Parathyroid adenoma (tissue), 2 donors: ENCODE measurements around the gene CRYGB.

Experiments used
- H2AFZ ChIP-seq: fragments of 300-600 bp; sonication (generic); one replicate; pipeline ENCODE4 v1.7.0; 2017; ENCODE audit warnings: antibody characterized with exemption, mild to moderate bottlenecking
- H3K27ac ChIP-seq: fragments of 300-600 bp; sonication (generic); one replicate; pipeline ENCODE4 v1.7.0; 2017
- H3K27me3 ChIP-seq: fragments of 300-600 bp; sonication (generic); one replicate; pipeline ENCODE4 v1.7.0; 2017; ENCODE audit warnings: low read length; ENCODE audit not compliant: control insufficient read depth, insufficient read depth
- H3K36me3 ChIP-seq: fragments of 300-600 bp; sonication (generic); one replicate; pipeline ENCODE4 v1.7.0; 2017; ENCODE audit warnings: low read length; ENCODE audit not compliant: control insufficient read depth, insufficient read depth
- H3K4me1 ChIP-seq: fragments of 300-600 bp; sonication (generic); one replicate; pipeline ENCODE4 v1.7.0; 2017; ENCODE audit warnings: control low read depth
- H3K4me2 ChIP-seq: fragments of 300-600 bp; sonication (generic); one replicate; pipeline ENCODE4 v1.7.0; 2017; ENCODE audit warnings: low read length
- H3K4me3 ChIP-seq: fragments of 300-600 bp; sonication (generic); one replicate; pipeline ENCODE4 v1.7.0; 2017; ENCODE audit warnings: low read depth, low read length
- H3K79me2 ChIP-seq: fragments of 300-600 bp; sonication (generic); one replicate; pipeline ENCODE4 v1.7.0; 2017; ENCODE audit warnings: control low read depth
- H3K9ac ChIP-seq: fragments of 300-600 bp; sonication (generic); one replicate; pipeline ENCODE4 v1.7.0; 2017; ENCODE audit warnings: mild to moderate bottlenecking
- H3K9me3 ChIP-seq: fragments of 300-600 bp; sonication (generic); one replicate; pipeline ENCODE4 v1.7.0; 2017; ENCODE audit warnings: low read length; ENCODE audit not compliant: control insufficient read depth
- TF ChIP-seq, protein P1 (sequence below): fragments of 300-600 bp; sonication (generic); IDR thresholded peaks from one replicate; pipeline ENCODE4 v1.7.0; 2017; ENCODE audit warnings: antibody characterized with exemption, mild to moderate bottlenecking
- donor health status: primary hyperparathyroidism.

CRYGB gene

DNA sequence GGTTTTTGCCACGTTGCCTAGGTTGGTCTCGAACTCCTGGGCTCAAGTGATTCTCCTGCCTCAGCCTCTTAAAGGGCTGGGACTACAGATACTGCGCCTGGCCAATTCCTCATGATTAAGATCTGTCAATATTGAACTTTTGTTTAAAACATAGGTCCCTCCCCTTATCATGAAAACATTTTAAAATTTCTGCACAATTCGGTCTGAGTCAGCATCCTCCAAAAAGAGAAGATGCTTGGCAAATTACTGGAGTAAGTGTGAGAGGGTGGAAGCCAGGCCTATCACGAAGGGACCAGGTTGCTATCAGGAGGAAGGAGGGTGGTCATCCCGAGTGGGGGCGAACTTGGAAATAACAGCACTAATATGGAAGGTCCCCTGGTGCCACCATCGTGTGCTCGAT is 28.2 kb upstream of the CRYGB start:
- no peak overlapping the region for H3K27ac ChIP-seq
- no peak overlapping the region for H3K4me2 ChIP-seq
- TF ChIP-seq, protein P1, sequence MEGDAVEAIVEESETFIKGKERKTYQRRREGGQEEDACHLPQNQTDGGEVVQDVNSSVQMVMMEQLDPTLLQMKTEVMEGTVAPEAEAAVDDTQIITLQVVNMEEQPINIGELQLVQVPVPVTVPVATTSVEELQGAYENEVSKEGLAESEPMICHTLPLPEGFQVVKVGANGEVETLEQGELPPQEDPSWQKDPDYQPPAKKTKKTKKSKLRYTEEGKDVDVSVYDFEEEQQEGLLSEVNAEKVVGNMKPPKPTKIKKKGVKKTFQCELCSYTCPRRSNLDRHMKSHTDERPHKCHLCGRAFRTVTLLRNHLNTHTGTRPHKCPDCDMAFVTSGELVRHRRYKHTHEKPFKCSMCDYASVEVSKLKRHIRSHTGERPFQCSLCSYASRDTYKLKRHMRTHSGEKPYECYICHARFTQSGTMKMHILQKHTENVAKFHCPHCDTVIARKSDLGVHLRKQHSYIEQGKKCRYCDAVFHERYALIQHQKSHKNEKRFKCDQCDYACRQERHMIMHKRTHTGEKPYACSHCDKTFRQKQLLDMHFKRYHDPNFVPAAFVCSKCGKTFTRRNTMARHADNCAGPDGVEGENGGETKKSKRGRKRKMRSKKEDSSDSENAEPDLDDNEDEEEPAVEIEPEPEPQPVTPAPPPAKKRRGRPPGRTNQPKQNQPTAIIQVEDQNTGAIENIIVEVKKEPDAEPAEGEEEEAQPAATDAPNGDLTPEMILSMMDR: no peak
- H3K4me1 ChIP-seq: no peaks in the 10 kb centered on the region
- no peaks in the 10 kb centered on the region for H3K36me3 ChIP-seq
- no peak overlapping the region for H3K9ac ChIP-seq
- no peaks in the 10 kb centered on the region for H3K79me2 ChIP-seq
- H3K4me3 ChIP-seq: no peak overlapping the region
- no peaks in the 10 kb centered on the region for H3K9me3 ChIP-seq
- H2AFZ ChIP-seq: no peak overlapping the region
- no peaks in the 10 kb centered on the region for H3K27me3 ChIP-seq

GRCh38 chr2:208172125-208172524 is 26.2 kb upstream of the CRYGB start:
- Histone ChIP-seq H3K4me1 (no peaks in the 10 kb centered on the region), H2AFZ (no peak overlapping the region), H3K36me3 (no peaks in the 10 kb centered on the region), H3K9me3 (no peaks in the 10 kb centered on the region), H3K4me2 (no peak overlapping the region), H3K27ac (no peak overlapping the region), H3K9ac (no peak overlapping the region), H3K79me2 (no peaks in the 10 kb centered on the region), H3K4me3 (no peak overlapping the region), H3K27me3 (no peaks in the 10 kb centered on the region)
- TF ChIP-seq, protein P1: no peak

- Histone ChIP-seq H3K27ac (no peak overlapping the region), H3K9me3 (no peaks in the 10 kb centered on the region), H2AFZ (no peak overlapping the region), H3K4me3 (no peak overlapping the region), H3K36me3 (no peaks in the 10 kb centered on the region), H3K4me1 (no peaks in the 10 kb centered on the region), H3K4me2 (no peak overlapping the region), H3K9ac (no peak overlapping the region), H3K27me3 (no peaks in the 10 kb centered on the region), H3K79me2 (no peaks in the 10 kb centered on the region)
- TF ChIP-seq, protein P1: no peak
Measured at GRCh38 chr2:208164951-208165755, 19.2 kb upstream of the CRYGB start.

GRCh38 chr2:208163489-208163888 is 17.5 kb upstream of the CRYGB start, which contains the start of gene CRYGA:
CRYGA (minus strand) TSS chr2:208163589; CDS start chr2:208163556, 33 bp downstream.
- H3K9me3 ChIP-seq: no peaks in the 10 kb centered on the region
- H2AFZ ChIP-seq: no peak within 1 kb of the TSS
- no peak within 1 kb of the TSS for H3K9ac ChIP-seq
- H3K4me3 ChIP-seq: no peak within 1 kb of the TSS
- no peaks in the 10 kb centered on the region for H3K79me2 ChIP-seq
- no peaks in the 10 kb centered on the region for H3K27me3 ChIP-seq
- H3K4me1 ChIP-seq: no peaks in the 10 kb centered on the region
- TF ChIP-seq, protein P1: no peak
- H3K27ac ChIP-seq: no peak within 1 kb of the TSS
- H3K4me2 ChIP-seq: no peak within 1 kb of the TSS
- H3K36me3 ChIP-seq: no peaks in the 10 kb centered on the region

GRCh38 chr2:208156439-208156838 is 10.5 kb upstream of the CRYGB start:
- Histone ChIP-seq H3K4me2 (no peak overlapping the region), H3K9me3 (no peaks in the 10 kb centered on the region), H3K27ac (no peak overlapping the region), H3K36me3 (no peaks in the 10 kb centered on the region), H3K79me2 (no peaks in the 10 kb centered on the region), H3K4me1 (no peaks in the 10 kb centered on the region), H3K27me3 (no peaks in the 10 kb centered on the region), H3K9ac (no peak overlapping the region), H3K4me3 (no peak overlapping the region), H2AFZ (no peak overlapping the region)
- TF ChIP-seq, protein P1: no peak
